HEK293 (cell line): Measurements from ENCODE around the gene MINPP1.

ENCODE experiments used
- CTCF ChIA-PET: fragments of 350-600 bp; formaldehyde crosslinking; extraction: SDS; loops from one replicate; lab custom pipeline; 2021; ENCODE audit warnings: antibody characterized with exemption; lab: Yijun Ruan, JAX
- POLR2A ChIA-PET: fragments of 300-600 bp; formaldehyde crosslinking; extraction: SDS; loops from one replicate; lab custom pipeline; 2020; ENCODE audit warnings: antibody characterized with exemption, inconsistent platforms; lab: Yijun Ruan, JAX
- H3K27ac ChIP-seq: fragments of 200-500 bp; sonication (Bioruptor generic); 2 replicates; pipeline ENCODE4 v1.5.1; 2014; ENCODE audit warnings: low read depth, low read length, control low read depth, inconsistent platforms; ENCODE audit errors: extremely low read depth
- H3K36me3 ChIP-seq, 2 experiments: fragments of 200-500 bp in 1 of 2; sonication (Bioruptor generic) in 1 of 2; 1 replicate in 1 of 2; 2 replicates in 1 of 2; pipeline ENCODE4 v1.5.1; 2014 to 2017; ENCODE audit warnings: inconsistent platforms in 2 of 2, low read length in 2 of 2; ENCODE audit not compliant: control insufficient read depth in 2 of 2, insufficient read depth in 1 of 2
- H3K4me1 ChIP-seq: fragments of 200-500 bp; sonication (Bioruptor generic); 2 replicates; pipeline ENCODE4 v1.5.1; 2014; ENCODE audit warnings: mild to moderate bottlenecking, low read length, inconsistent platforms; ENCODE audit not compliant: control insufficient read depth, insufficient read depth
- H3K4me3 ChIP-seq: 2 replicates; pipeline ENCODE4 v1.5.1; 2011; ENCODE audit warnings: low read depth, mild to moderate bottlenecking, control low read depth, low read length, moderate library complexity
- H3K9me3 ChIP-seq: fragments of 200-500 bp; sonication (Bioruptor generic); 2 replicates; pipeline ENCODE4 v1.5.1; 2014; ENCODE audit warnings: low read depth, low read length, inconsistent platforms; ENCODE audit not compliant: control insufficient read depth, insufficient read depth
- BCL11A ChIP-seq: fragments of 450-650 bp; formaldehyde crosslinking; IDR thresholded peaks from 2 replicates; pipeline ENCODE4 v1.5.1; 2016; ENCODE audit warnings: low read depth, missing biosample characterization, missing genetic modification characterization
- KLF16 ChIP-seq: fragments of 450-650 bp; formaldehyde crosslinking; IDR thresholded peaks from 2 replicates; pipeline ENCODE4 v1.5.1; 2017; ENCODE audit warnings: missing biosample characterization, missing genetic modification characterization
- PRDM1 ChIP-seq: fragments of 450-650 bp; formaldehyde crosslinking; IDR thresholded peaks from 2 replicates; pipeline ENCODE4; 2016; ENCODE audit warnings: missing biosample characterization, missing genetic modification characterization
- SALL2 ChIP-seq: fragments of 450-650 bp; formaldehyde crosslinking; IDR thresholded peaks from 2 replicates; pipeline ENCODE4 v1.5.0; 2017; ENCODE audit warnings: missing biosample characterization, mild to moderate bottlenecking, missing genetic modification characterization, borderline replicate concordance
- SCRT2 ChIP-seq: fragments of 450-650 bp; formaldehyde crosslinking; IDR thresholded peaks from 2 replicates; pipeline ENCODE4 v1.5.1; 2016; ENCODE audit warnings: missing biosample characterization, missing genetic modification characterization
- TSHZ1 ChIP-seq: fragments of 450-650 bp; formaldehyde crosslinking; IDR thresholded peaks from 2 replicates; pipeline ENCODE4 v1.5.1; 2016; ENCODE audit warnings: missing biosample characterization, missing genetic modification characterization, borderline replicate concordance
- YY2 ChIP-seq: fragments of 450-650 bp; formaldehyde crosslinking; IDR thresholded peaks from 2 replicates; pipeline ENCODE4 v1.5.1; 2016; ENCODE audit warnings: missing biosample characterization, missing genetic modification characterization
- ZBTB10 ChIP-seq: fragments of 450-650 bp; formaldehyde crosslinking; IDR thresholded peaks from 2 replicates; pipeline ENCODE4 v1.5.1; 2016; ENCODE audit warnings: missing biosample characterization, missing genetic modification characterization
- ZBTB26 ChIP-seq: fragments of 450-650 bp; formaldehyde crosslinking; optimal IDR thresholded peaks from 2 replicates; pipeline ENCODE3; 2016; ENCODE audit warnings: missing biosample characterization, mild to moderate bottlenecking, missing genetic modification characterization
- ZBTB7A ChIP-seq: fragments of 450-650 bp; formaldehyde crosslinking; IDR thresholded peaks from 2 replicates; pipeline ENCODE4 v1.5.1; 2016; ENCODE audit warnings: low read depth, missing biosample characterization, missing genetic modification characterization
- ZNF132 ChIP-seq: fragments of 450-650 bp; formaldehyde crosslinking; IDR thresholded peaks from 2 replicates; pipeline ENCODE4 v1.5.1; 2017; ENCODE audit warnings: missing biosample characterization, missing genetic modification characterization, borderline replicate concordance
- ZNF26 ChIP-seq: fragments of 450-650 bp; formaldehyde crosslinking; IDR thresholded peaks from 2 replicates; pipeline ENCODE4 v1.5.1; 2016; ENCODE audit warnings: missing biosample characterization, missing genetic modification characterization
- ZNF292 ChIP-seq: fragments of 450-650 bp; formaldehyde crosslinking; IDR thresholded peaks from 2 replicates; pipeline ENCODE4 v1.5.1; 2016; ENCODE audit warnings: low read depth, missing biosample characterization, missing genetic modification characterization, borderline replicate concordance
- ZNF350 ChIP-seq: fragments of 450-650 bp; formaldehyde crosslinking; IDR thresholded peaks from 2 replicates; pipeline ENCODE4 v1.5.0; 2017; ENCODE audit warnings: missing biosample characterization, mild to moderate bottlenecking, missing genetic modification characterization
- ZNF37A ChIP-seq: fragments of 450-650 bp; IDR thresholded peaks from 2 replicates; pipeline ENCODE4 v1.5.1; 2018; ENCODE audit warnings: missing biosample characterization, missing genetic modification characterization
- ZNF426 ChIP-seq: fragments of 450-650 bp; formaldehyde crosslinking; IDR thresholded peaks from 2 replicates; pipeline ENCODE4 v1.5.1; 2017; ENCODE audit warnings: missing biosample characterization, missing genetic modification characterization, mild to moderate bottlenecking, inconsistent platforms, moderate library complexity
- ZNF433 ChIP-seq: fragments of 450-650 bp; formaldehyde crosslinking; IDR thresholded peaks from 2 replicates; pipeline ENCODE4 v1.5.1; 2016; ENCODE audit warnings: missing biosample characterization, missing genetic modification characterization, low read depth
- ZNF529 ChIP-seq: fragments of 450-650 bp; formaldehyde crosslinking; IDR thresholded peaks from 2 replicates; pipeline ENCODE4 v1.5.1; 2017; ENCODE audit warnings: missing genetic modification characterization, missing biosample characterization; ENCODE audit not compliant: insufficient replicate concordance
- ZNF561 ChIP-seq: fragments of 450-650 bp; IDR thresholded peaks from 2 replicates; pipeline ENCODE4 v1.5.1; 2018; ENCODE audit warnings: missing biosample characterization, missing genetic modification characterization, borderline replicate concordance
- ZSCAN5A ChIP-seq: fragments of 450-650 bp; formaldehyde crosslinking; IDR thresholded peaks from 2 replicates; pipeline ENCODE4 v1.5.1; 2016; ENCODE audit warnings: missing biosample characterization, missing genetic modification characterization

Gene MINPP1

GRCh38 chr10:87508837-87509236 is 4.1 kb downstream of the MINPP1 start:
- POLR2A ChIA-PET = no interaction called here
- H3K27ac ChIP-seq = no peak overlapping the region
- TF ChIP-seq ZNF37A (tag by site-specific recombination) = no peak
- TF ChIP-seq ZBTB7A (tag by site-specific recombination) = no peak
- TF ChIP-seq ZNF350 (tag by site-specific recombination) = no peak
- peak; percentile 36; the same call in 1 of the 2 replicates for TF ChIP-seq PRDM1 (tag by site-specific recombination)
- TF ChIP-seq ZNF426 (tag by site-specific recombination) = no peak
- no peak for TF ChIP-seq SCRT2 (tag by site-specific recombination)
- TF ChIP-seq ZBTB26 (tag by site-specific recombination) = no peak
- TF ChIP-seq, all 188 proteins: peak for 1
- Histone ChIP-seq H3K4me3 (no peak overlapping the region), H3K9me3 (no peaks in the 10 kb centered on the region), H3K36me3 (peaks cover 37 to 40% of the 10 kb centered on the region in 2 experiments), H3K4me1 (peaks cover 4% of the 10 kb centered on the region; the same call in 1 of the 2 replicates)
- CTCF ChIA-PET = interaction anchor here (0.7 kb wide), 1 partner anchor 879 kb away, joined by 3 read pairs; no protein-coding TSS in a partner anchor

GRCh38 chr10:87510025-87510424 is 5.3 kb downstream of the MINPP1 start:
- peaks cover 48 to 52% of the 10 kb centered on the region in 2 experiments for H3K36me3 ChIP-seq
- no peaks in the 10 kb centered on the region for H3K9me3 ChIP-seq
- peaks cover 4% of the 10 kb centered on the region; the same call in 1 of the 2 replicates for H3K4me1 ChIP-seq
- TF ChIP-seq ZNF529 (tag by site-specific recombination) = no peak
- no peak for TF ChIP-seq SALL2 (tag by site-specific recombination)
- no peak for TF ChIP-seq KLF16
- no peak for TF ChIP-seq ZNF132
- no peak for TF ChIP-seq ZNF561 (tag by site-specific recombination)
- TF ChIP-seq ZBTB10 = no peak
- TF ChIP-seq YY2 (tag by site-specific recombination) = no peak
- TF ChIP-seq BCL11A (tag by site-specific recombination) = no peak
- no peak for TF ChIP-seq ZNF26
- no peak overlapping the region for H3K27ac ChIP-seq
- ChIA-PET CTCF (no interaction called here), POLR2A (no interaction called here)
- no peak overlapping the region for H3K4me3 ChIP-seq

DNA sequence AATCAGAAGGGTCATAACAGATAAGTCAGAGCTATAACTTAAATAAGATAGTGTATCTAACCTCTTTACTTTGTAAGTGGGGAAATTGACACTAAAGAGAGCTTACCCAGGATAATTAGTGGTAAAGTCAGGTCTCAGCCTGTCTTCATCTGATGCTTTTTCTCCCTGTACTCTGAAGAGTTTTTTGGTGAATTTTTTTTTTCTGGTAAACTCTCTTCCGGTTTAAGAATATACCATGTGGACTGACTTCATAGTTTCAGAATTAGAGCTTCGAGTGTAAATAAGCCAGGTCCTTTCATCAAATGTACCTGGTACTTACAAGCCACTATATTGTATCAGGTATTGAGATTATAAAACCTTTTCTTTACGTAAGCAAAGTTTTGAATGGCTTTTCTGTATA is 6.8 kb downstream of the MINPP1 start:
- Histone ChIP-seq H3K9me3 (no peaks in the 10 kb centered on the region), H3K27ac (no peak overlapping the region), H3K36me3 (peaks cover 50 to 59% of the 10 kb centered on the region in 2 experiments), H3K4me3 (no peak overlapping the region), H3K4me1 (peaks cover 4% of the 10 kb centered on the region; the same call in 1 of the 2 replicates)
- CTCF ChIA-PET = no interaction called here
- POLR2A ChIA-PET = no interaction called here
- no peak for TF ChIP-seq SALL2 (tag by site-specific recombination)
- no peak for TF ChIP-seq ZBTB26 (tag by site-specific recombination)
- no peak for TF ChIP-seq TSHZ1 (tag by site-specific recombination)
- TF ChIP-seq ZSCAN5A (tag by site-specific recombination) = no peak
- TF ChIP-seq ZNF292 (tag by site-specific recombination) = no peak
- no peak for TF ChIP-seq ZNF433 (tag by site-specific recombination)
